ENCODE data around the gene FBXO36. TPM values are rescaled to one million over a fixed set of nuclear protein-coding genes. Genes with fewer than 3 reads are reported as not detected.

FBXO36 gene
- total RNA-seq, 6 donors from 2014 or later, result 2.4 to 13.8 (median 4.5) TPM

DNA sequence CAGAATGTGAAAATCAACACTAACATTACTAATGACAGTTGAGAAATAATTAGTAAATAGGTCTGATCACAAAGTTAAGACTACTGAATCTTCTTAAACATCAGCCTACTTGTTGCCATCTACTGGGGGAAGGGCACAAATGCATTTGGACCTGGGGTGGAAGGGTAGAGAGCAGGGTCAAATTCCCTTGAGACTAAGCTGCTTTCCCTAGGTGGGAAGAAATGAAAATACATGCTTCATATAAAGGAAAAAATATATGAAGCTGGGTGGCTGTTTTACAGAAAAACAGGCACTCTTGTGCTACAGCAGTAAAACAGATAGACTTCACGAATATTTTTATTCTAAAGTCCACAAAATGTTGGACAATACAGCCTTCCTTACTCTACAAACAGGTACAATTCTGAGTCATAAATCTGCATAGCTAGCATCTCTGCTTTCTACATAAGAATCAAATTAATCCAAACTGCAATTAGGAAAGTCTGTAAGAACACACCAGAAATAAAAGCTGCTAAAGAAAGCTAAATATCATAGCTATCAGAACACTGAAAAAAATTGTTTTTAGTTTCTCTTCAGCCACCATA, 11.4 kb upstream of the FBXO36 start:
- Histone ChIP-seq H3K27ac (no peak overlapping the region), H3K27me3 (no peaks in the 10 kb centered on the region), H3K4me3 (no peak overlapping the region), H3K4me1 (peaks cover 25 to 50% (median 43%) of the 10 kb centered on the region in 4 donors), H3K9me3 (no peaks in the 10 kb centered on the region), H3K36me3 (peaks cover 0 to 23% (median 13%) of the 10 kb centered on the region in 4 donors)
- TF ChIP-seq POLR2A (IDR thresholded peaks at IDR 0.05), result no peak
- peak in 2 of 6 experiments; percentile 17 to 22 for TF ChIP-seq CTCF (IDR thresholded peaks at IDR 0.05)
- 74 to 81% methylated on average over 1 of the region's 1 CpG for WGBS, 2 donors
- no peak for DNase-seq
- no peak for ATAC-seq (ENCODE audit: low FRiP score in 2 of 2)

DNA sequence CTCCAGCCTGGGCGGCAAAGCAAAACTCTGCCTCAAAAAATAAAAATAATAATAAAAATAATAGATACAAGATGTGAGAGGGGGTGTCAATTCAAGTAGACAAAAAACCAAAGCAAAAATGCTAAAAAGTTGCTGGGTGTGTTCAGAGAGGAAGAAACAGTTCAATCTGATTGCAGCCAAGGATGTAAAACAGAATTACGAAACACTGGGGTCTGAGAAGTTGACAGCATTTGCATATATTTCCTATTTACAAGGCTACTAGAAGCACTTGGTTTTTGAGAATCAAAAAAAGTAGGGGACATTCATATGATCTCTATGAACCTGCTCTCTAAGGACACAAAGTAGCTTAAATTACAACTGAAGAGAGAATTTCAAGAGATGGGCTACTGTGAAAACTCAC, 8.1 kb upstream of the FBXO36 start:
- TF ChIP-seq POLR2A (IDR thresholded peaks at IDR 0.05) (no peak), POLR2AphosphoS5 (IDR thresholded peaks at IDR 0.05) (no peak), EP300 (IDR thresholded peaks at IDR 0.05) (no peak), CTCF (IDR thresholded peaks at IDR 0.05) (no peak)
- Histone ChIP-seq H3K27ac (peak overlapping the region in 1 of 4 donors; percentile 10), H3K4me3 (no peak overlapping the region), H3K36me3 (peaks cover 0 to 7% (median 3%) of the 10 kb centered on the region in 4 donors), H3K27me3 (no peaks in the 10 kb centered on the region), H3K4me1 (peaks cover 25 to 55% (median 43%) of the 10 kb centered on the region in 4 donors), H3K9me3 (no peaks in the 10 kb centered on the region)
- ATAC-seq (ENCODE audit: low FRiP score in 2 of 2) (no peak), DNase-seq (no peak)
- 70 to 80% methylated on average over 2 of the region's 2 CpGs for WGBS, 2 donors

- no peaks in the 10 kb centered on the region for H3K9me3 ChIP-seq
- H3K27ac ChIP-seq, result no peak overlapping the region
- TF ChIP-seq POLR2AphosphoS5 (IDR thresholded peaks at IDR 0.05) (no peak), EP300 (IDR thresholded peaks at IDR 0.05) (no peak), CTCF (IDR thresholded peaks at IDR 0.05) (no peak), POLR2A (IDR thresholded peaks at IDR 0.05) (no peak)
- peaks cover 22 to 43% (median 29%) of the 10 kb centered on the region in 4 donors for H3K4me1 ChIP-seq
- H3K36me3 ChIP-seq, result peaks cover 0 to 7% (median 3%) of the 10 kb centered on the region in 4 donors
- 95 to 96% methylated on average over 5 of the region's 5 CpGs for WGBS, 2 donors
- ATAC-seq (ENCODE audit: low FRiP score in 2 of 2) (no peak), DNase-seq (no peak)
- H3K4me3 ChIP-seq, result no peak overlapping the region
- no peaks in the 10 kb centered on the region for H3K27me3 ChIP-seq
Observed at GRCh38 chr2:229917793-229918192, 4.5 kb upstream of the FBXO36 start.

DNA sequence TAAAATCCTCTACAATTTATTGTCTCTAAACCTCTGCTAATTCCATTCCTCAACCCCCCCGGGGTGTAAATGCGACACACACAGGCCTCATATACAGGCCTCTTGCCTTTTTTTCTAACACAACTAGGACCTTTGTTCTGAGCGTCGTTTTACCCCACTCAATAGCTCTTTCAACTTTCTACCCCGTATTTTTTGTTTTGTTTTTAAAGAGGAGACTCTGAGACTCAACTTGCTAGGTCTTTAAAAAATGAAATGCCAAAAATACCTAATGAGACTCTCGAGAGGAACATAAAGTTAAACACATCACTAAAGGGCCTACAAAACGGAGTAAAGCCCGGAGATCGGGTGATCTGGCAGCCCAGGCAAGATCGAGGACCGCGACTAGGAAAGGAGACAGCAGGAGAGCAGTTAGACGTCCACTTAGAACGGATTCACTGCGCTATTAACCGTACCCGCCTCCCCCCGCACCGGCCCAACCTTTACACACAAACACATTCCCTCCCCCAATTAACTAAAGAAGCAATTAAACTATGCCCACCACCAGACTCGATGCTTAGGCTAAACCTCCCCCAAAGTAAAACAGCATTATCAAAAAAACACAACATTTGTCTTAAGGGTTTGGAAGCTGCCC, 2.2 kb upstream of the FBXO36 start:
- peak overlapping the region; percentile 89 to 98 (median 91) for H3K4me3 ChIP-seq
- H3K27ac ChIP-seq, result peak overlapping the region; percentile 99 to 100 (median 100)
- TF ChIP-seq CTCF (IDR thresholded peaks at IDR 0.05) (no peak), POLR2A (IDR thresholded peaks at IDR 0.05) (peak in 1 of 4 donors; percentile 13), EP300 (IDR thresholded peaks at IDR 0.05) (no peak)
- H3K36me3 ChIP-seq, result peaks cover 0 to 7% (median 3%) of the 10 kb centered on the region in 4 donors
- 4% methylated on average over 20 of the region's 20 CpGs for WGBS, 2 donors
- H3K4me1 ChIP-seq, result peaks cover 16 to 37% (median 17%) of the 10 kb centered on the region in 4 donors
- ATAC-seq (ENCODE audit: low FRiP score in 2 of 2), result no peak
- DNase-seq, result no peak
- H3K9me3 ChIP-seq, result no peaks in the 10 kb centered on the region
- no peaks in the 10 kb centered on the region for H3K27me3 ChIP-seq

Measured in upper lobe of left lung (tissue), 6 donors.